Thoracic aorta (tissue), 2 donors: ENCODE data around the gene MICB. TPM values are rescaled to one million over a fixed set of nuclear protein-coding genes. Genes with fewer than 3 reads are reported as not detected.

Source experiments
- ATAC-seq: fragments of 150-250 bp; one replicate; pipeline ENCODE4 v1.8.0; 2017; ENCODE audit warnings: low read depth; ENCODE audit not compliant: insufficient number of reproducible peaks, low FRiP score
- DNase-seq: peaks from one replicate; pipeline ENCODE4 v3.0.0-alpha.2; 2020; ENCODE audit warnings: low spot score
- H3K27ac ChIP-seq, 2 donors: fragments of 200-600 bp; sonication (generic); 1 replicate in 1 of 2; 2 replicates in 1 of 2; pipeline ENCODE4 v1.5.1; 2016; ENCODE audit warnings: mild to moderate bottlenecking in 2 of 2, moderate library complexity in 2 of 2
- H3K27me3 ChIP-seq: fragments of 200-600 bp; sonication (generic); replicated peaks from 2 replicates; pipeline ENCODE4 v1.6.0; 2016; ENCODE audit warnings: mild to moderate bottlenecking; ENCODE audit not compliant: insufficient read depth
- H3K36me3 ChIP-seq: fragments of 200-600 bp; sonication (generic); one replicate; pipeline ENCODE4 v1.5.1; 2016
- H3K4me1 ChIP-seq, 2 donors: fragments of 200-600 bp; sonication (generic); 1 replicate in 1 of 2; 2 replicates in 1 of 2; pipeline versions ENCODE4 v1.5.1 to v1.6.0; 2016; ENCODE audit warnings: low read depth in 2 of 2, mild to moderate bottlenecking in 1 of 2; ENCODE audit not compliant: control insufficient read depth in 1 of 2
- H3K4me3 ChIP-seq: fragments of 200-600 bp; sonication (generic); 2 replicates; pipeline ENCODE4 v1.5.1; 2016; ENCODE audit warnings: mild to moderate bottlenecking
- H3K9me3 ChIP-seq: fragments of 200-600 bp; sonication (generic); 2 replicates; pipeline ENCODE4 v1.5.1; 2016
- CTCF ChIP-seq: fragments of 200-600 bp; sonication (generic); IDR thresholded peaks from one replicate; pipeline ENCODE4 v1.5.1; 2019; ENCODE audit warnings: antibody characterized with exemption
- total RNA-seq, 2 donors: library from RNA; depleted of rRNA; stranded (reverse); fragments of >200 nt; gene quantifications; one replicate each; pipeline versions ENCODE4 v1.1.0 to v1.2.3, GENCODE V29; 2016

Gene MICB
- total RNA-seq, 2 donors from 2014 or later: 4.1 to 6.6 TPM

- Histone ChIP-seq H3K36me3 (no peaks in the 10 kb centered on the region), H3K4me3 (no peak overlapping the region), H3K27ac (no peak overlapping the region), H3K9me3 (no peaks in the 10 kb centered on the region), H3K27me3 (no peaks in the 10 kb centered on the region), H3K4me1 (peaks cover 4 to 15% of the 10 kb centered on the region in 2 donors)
- ATAC-seq: no peak
- no peak for TF ChIP-seq CTCF
- no peak for DNase-seq
Observed at GRCh38 chr6:31460361-31461025, 37.5 kb upstream of the MICB start.

GRCh38 chr6:31462026-31462963, 35.6 kb upstream of the MICB start:
- H3K36me3 ChIP-seq: no peaks in the 10 kb centered on the region
- DNase-seq: no peak
- no peak for TF ChIP-seq CTCF
- H3K27me3 ChIP-seq: no peaks in the 10 kb centered on the region
- H3K27ac ChIP-seq: peak overlapping the region in 1 of 2 donors; percentile 49
- no peaks in the 10 kb centered on the region for H3K9me3 ChIP-seq
- ATAC-seq: no peak
- H3K4me3 ChIP-seq: peak overlapping the region; percentile 74
- H3K4me1 ChIP-seq: peaks cover 4 to 15% of the 10 kb centered on the region in 2 donors

GRCh38 chr6:31462964-31463870, 34.7 kb upstream of the MICB start:
- Histone ChIP-seq H3K36me3 (no peaks in the 10 kb centered on the region), H3K27me3 (no peaks in the 10 kb centered on the region), H3K4me3 (peak overlapping the region; percentile 74), H3K27ac (peak overlapping the region in 1 of 2 donors; percentile 49), H3K4me1 (peaks cover 4 to 15% of the 10 kb centered on the region in 2 donors), H3K9me3 (no peaks in the 10 kb centered on the region)
- peak; percentile 66 for ATAC-seq
- DNase-seq: peak; percentile 79
- no peak for TF ChIP-seq CTCF

- no peak for TF ChIP-seq CTCF
- no peaks in the 10 kb centered on the region for H3K9me3 ChIP-seq
- H3K27ac ChIP-seq: no peak overlapping the region
- no peaks in the 10 kb centered on the region for H3K27me3 ChIP-seq
- no peak for DNase-seq
- peak overlapping the region; percentile 74 for H3K4me3 ChIP-seq
- peaks cover 4 to 15% of the 10 kb centered on the region in 2 donors for H3K4me1 ChIP-seq
- H3K36me3 ChIP-seq: no peaks in the 10 kb centered on the region
- no peak for ATAC-seq
Observed at GRCh38 chr6:31464252-31465184, 33.4 kb upstream of the MICB start.
